Activated T-helper 1 cell treated with anti-CD3 and anti-CD28 coated beads, Interleukin-12 subunit alpha, Interleukin-12 subunit beta, Interleukin-2, Interleukin-4 antibody, amounts not matched to agents 30 ng/mL and 10 ng/mL and 1 ng/mL, durations not matched to agents 14 hours and 24 hours and 36 hours (primary cell): ENCODE results near the gene DDX10. TPM values are rescaled to one million over a fixed set of nuclear protein-coding genes. Genes with fewer than 3 reads are reported as not detected.

Source experiments
- DNase-seq: peaks from one replicate; pipeline ENCODE4 v3.0.0; 2021; ENCODE audit warnings: low spot score
- H3K27ac Mint-ChIP-seq: one replicate; pipeline ENCODE4 v1.8.0; 2021; ENCODE audit warnings: mild to moderate bottlenecking, mixed read lengths
- H3K27me3 Mint-ChIP-seq: one replicate; pipeline ENCODE4 v1.8.0; 2022; ENCODE audit warnings: mild to moderate bottlenecking, moderate library complexity, mixed read lengths; ENCODE audit not compliant: insufficient read depth
- H3K36me3 Mint-ChIP-seq: one replicate; pipeline ENCODE4 v1.8.0; 2021; ENCODE audit warnings: low read depth, mixed read lengths
- H3K4me1 Mint-ChIP-seq: one replicate; pipeline ENCODE4 v1.8.0; 2021; ENCODE audit warnings: low read depth, mixed read lengths
- H3K4me3 Mint-ChIP-seq: one replicate; pipeline ENCODE4 v1.8.0; 2021; ENCODE audit warnings: mild to moderate bottlenecking, moderate library complexity, mixed read lengths
- H3K9me3 Mint-ChIP-seq: one replicate; pipeline ENCODE4 v1.8.0; 2021; ENCODE audit warnings: mixed read lengths
- intact Hi-C: fragments of 100-400 bp; cut with micrococcal nuclease; formaldehyde crosslinking; loops from one replicate; pipeline ENCODE4 v1.15.1; 2024
- total RNA-seq: library from RNA; stranded (reverse); gene quantifications from 2 replicates; pipeline ENCODE4 v1.2.3, GENCODE V29; 2022

Gene DDX10
- total RNA-seq, 1 donor from 2014 or later, result 68.4 TPM

DNA sequence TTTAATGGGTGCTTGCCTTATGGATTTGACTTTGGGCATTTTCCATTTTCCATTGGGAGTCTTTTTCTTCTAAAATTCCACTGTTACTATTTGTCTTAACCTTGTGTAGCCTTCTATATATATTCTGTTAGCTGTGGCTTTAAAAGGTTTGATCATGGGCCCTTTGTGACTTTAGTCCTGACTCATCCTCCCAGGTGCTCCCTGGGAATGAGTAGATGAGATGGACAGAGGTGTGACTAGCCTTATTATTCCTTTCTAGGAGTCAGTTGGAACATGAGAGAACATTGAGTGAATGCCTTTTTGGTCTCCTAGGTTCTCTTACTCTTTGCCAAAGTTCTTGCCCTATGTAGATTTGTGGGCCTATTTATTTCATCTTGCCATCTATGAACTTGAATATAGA, 39.0 kb downstream of the DDX10 start:
- Mint-ChIP-seq H3K9me3 (peaks cover 7% of the 10 kb centered on the region), H3K36me3 (peaks cover 44% of the 10 kb centered on the region), H3K27ac (no peak overlapping the region), H3K4me3 (no peak overlapping the region), H3K27me3 (no peaks in the 10 kb centered on the region), H3K4me1 (peaks cover 9% of the 10 kb centered on the region)
- no peak for DNase-seq
- intact Hi-C loops, result no loop called here

DNA sequence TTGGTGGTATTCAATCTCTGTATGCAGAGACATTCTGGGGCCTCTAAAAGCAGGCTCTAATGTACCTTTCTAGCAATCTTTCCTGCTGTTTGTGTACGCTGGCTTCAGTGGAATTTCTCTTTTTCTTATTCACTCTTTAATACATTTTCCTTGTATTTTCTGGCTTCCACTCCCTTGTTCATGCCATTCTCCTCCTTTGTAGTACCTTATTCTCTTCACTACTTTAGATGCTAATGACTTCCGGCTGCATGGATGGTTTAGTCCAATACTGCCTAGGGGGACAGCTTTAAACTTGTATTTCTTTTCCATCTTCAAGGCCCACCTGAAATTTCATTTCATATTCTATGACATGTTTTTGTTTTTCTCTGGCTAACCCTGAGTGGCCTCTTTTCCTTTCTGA, 40.2 kb downstream of the DDX10 start:
- no peak for DNase-seq
- Mint-ChIP-seq H3K27ac (no peak overlapping the region), H3K36me3 (peaks cover 52% of the 10 kb centered on the region), H3K4me1 (peaks cover 21% of the 10 kb centered on the region), H3K4me3 (no peak overlapping the region), H3K9me3 (peaks cover 16% of the 10 kb centered on the region), H3K27me3 (no peaks in the 10 kb centered on the region)
- intact Hi-C loops, result no loop called here

DNA sequence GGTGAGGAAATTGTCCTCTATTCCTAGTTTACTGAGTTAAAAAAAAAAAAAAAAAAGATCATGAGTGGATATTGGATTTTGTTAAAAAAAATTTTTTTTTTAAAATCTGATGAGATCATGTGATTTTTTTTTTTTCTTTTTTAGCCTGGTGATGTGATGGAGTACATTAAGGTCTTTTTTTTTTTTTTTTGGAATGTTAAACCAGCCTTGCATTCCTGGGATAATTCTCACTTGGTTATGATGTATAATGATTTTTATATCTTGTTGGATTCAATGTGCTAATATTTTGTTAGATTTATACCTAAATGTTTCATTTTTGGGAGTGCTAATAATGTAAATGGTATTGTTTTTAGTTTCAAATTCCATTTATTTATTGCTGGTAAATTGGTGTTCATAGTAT, 43.3 kb downstream of the DDX10 start:
- Mint-ChIP-seq H3K36me3 (peaks cover 65% of the 10 kb centered on the region), H3K9me3 (peaks cover 32% of the 10 kb centered on the region), H3K4me1 (peaks cover 38% of the 10 kb centered on the region), H3K4me3 (no peak overlapping the region), H3K27ac (no peak overlapping the region), H3K27me3 (no peaks in the 10 kb centered on the region)
- DNase-seq, result no peak
- intact Hi-C loops, result no loop called here

DNA sequence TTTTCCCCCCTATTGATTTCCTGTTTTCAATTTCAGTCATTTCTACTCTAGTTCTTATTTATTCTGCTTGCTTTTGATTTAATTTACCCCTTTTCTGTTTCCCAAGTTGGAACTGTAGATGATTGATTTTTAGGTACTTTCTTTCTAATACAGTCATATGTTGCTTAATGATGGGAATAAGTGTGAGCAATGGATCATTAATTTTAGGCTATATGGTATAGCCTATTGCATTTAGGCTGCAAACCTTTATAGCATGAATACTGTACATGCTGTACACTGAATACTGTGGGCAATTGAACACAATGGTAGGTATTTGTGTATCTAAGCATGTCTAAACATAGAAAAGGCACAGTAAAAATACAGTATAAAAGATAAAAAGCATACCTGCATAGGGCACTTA, 44.9 kb downstream of the DDX10 start:
- peaks cover 60% of the 10 kb centered on the region for H3K36me3 Mint-ChIP-seq
- no peak for DNase-seq
- no peaks in the 10 kb centered on the region for H3K27me3 Mint-ChIP-seq
- intact Hi-C loops, result no loop called here
- no peak overlapping the region for H3K4me3 Mint-ChIP-seq
- peaks cover 50% of the 10 kb centered on the region for H3K4me1 Mint-ChIP-seq
- H3K27ac Mint-ChIP-seq, result no peak overlapping the region
- H3K9me3 Mint-ChIP-seq, result peaks cover 32% of the 10 kb centered on the region

GRCh38 chr11:108713076-108713790, 48.4 kb downstream of the DDX10 start:
- peaks cover 47% of the 10 kb centered on the region for H3K36me3 Mint-ChIP-seq
- DNase-seq, result no peak
- intact Hi-C loops, result loop anchor here (1.0 kb wide), 2 partner anchors 14 to 20 kb away; no protein-coding TSS in a partner anchor
- peaks cover 44% of the 10 kb centered on the region for H3K4me1 Mint-ChIP-seq
- peak overlapping the region; percentile 92 for H3K27ac Mint-ChIP-seq
- peaks cover 29% of the 10 kb centered on the region for H3K9me3 Mint-ChIP-seq
- H3K27me3 Mint-ChIP-seq, result no peaks in the 10 kb centered on the region
- peak overlapping the region; percentile 19 for H3K4me3 Mint-ChIP-seq

DNA sequence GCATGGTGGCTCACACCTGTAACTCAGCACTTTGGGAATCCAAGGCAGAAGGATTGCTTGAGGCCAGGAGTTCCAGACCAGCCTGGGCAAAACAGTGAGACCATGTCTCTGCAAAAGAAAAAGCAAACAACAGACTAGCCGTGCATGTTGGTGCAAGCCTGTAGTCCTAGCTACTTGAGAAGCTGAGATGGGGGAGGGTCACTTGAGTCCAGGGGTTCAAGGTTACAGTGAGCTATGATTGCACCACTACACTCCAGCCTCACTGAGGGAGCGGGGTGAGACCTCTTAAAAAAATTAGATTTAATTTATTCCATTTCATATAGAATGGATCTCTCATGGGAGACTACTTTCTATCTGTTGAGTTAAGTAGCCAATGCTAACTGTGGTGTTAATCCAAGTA, 50.4 kb downstream of the DDX10 start:
- Mint-ChIP-seq H3K4me3 (no peak overlapping the region), H3K27ac (no peak overlapping the region), H3K9me3 (peaks cover 17% of the 10 kb centered on the region), H3K36me3 (peaks cover 43% of the 10 kb centered on the region), H3K27me3 (no peaks in the 10 kb centered on the region), H3K4me1 (peaks cover 33% of the 10 kb centered on the region)
- intact Hi-C loops, result no loop called here
- DNase-seq, result no peak

- Mint-ChIP-seq H3K27ac (no peak overlapping the region), H3K9me3 (no peaks in the 10 kb centered on the region), H3K27me3 (no peaks in the 10 kb centered on the region), H3K36me3 (peaks cover 39% of the 10 kb centered on the region), H3K4me1 (peaks cover 20% of the 10 kb centered on the region), H3K4me3 (no peak overlapping the region)
- DNase-seq, result no peak
- intact Hi-C loops, result no loop called here
Observed at GRCh38 chr11:108718466-108718865, 53.6 kb downstream of the DDX10 start.

DNA sequence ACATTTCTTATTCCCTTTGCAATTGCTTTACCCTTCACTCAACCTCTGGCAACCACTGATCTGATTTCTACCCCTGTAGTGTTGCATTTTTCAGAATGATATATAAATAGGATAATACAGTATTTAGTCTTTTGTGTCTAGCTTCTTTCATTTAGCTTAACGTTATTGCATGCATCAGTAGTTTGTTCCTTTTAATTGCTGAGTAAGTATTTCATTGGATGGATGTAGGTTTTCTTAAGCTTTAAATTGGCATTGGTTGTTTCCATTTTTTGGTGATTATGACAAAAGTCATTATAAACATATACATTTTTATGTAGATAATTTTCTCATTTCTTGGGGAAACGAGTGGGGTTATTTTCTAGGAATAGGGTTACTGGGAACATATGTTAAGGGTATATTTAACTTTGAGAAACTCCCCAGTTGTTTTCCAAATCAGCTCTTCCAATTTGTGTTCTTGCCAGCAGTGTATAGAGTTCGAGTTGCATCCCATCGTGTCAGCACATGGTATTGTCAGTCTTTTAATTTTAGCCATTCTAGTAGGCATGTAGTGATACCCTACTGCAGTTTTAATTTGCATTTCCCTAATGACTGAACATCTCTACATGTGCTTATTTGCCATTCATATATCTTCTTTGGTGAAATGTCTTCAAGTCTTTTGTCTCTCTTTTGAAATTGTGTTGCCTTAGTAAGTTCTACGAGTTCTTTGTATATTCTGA, 60.3 kb downstream of the DDX10 start:
- Mint-ChIP-seq H3K4me1 (peaks cover 38% of the 10 kb centered on the region), H3K27me3 (no peaks in the 10 kb centered on the region), H3K9me3 (peaks cover 4% of the 10 kb centered on the region), H3K36me3 (peaks cover 36% of the 10 kb centered on the region), H3K27ac (no peak overlapping the region), H3K4me3 (no peak overlapping the region)
- intact Hi-C loops, result loop anchor here (5.0 kb wide), 1 partner anchor 228 kb away; the partner anchor contains the start of gene POGLUT3
- no peak for DNase-seq

- H3K4me3 Mint-ChIP-seq, result peak overlapping the region; percentile 5
- intact Hi-C loops, result loop anchor here (2.0 to 5.0 kb wide), 2 partner anchors 61 to 229 kb away; partner anchors contain the start of genes DDX10 and POGLUT3
Observed at GRCh38 chr11:108726077-108726800, 61.4 kb downstream of the DDX10 start.

GRCh38 chr11:108727665-108728064, 62.8 kb downstream of the DDX10 start:
- intact Hi-C loops, result loop anchor here (1.0 to 5.0 kb wide), 3 partner anchors 14 to 230 kb away; partner anchors contain the start of genes DDX10 and POGLUT3
- no peak for DNase-seq
- H3K36me3 Mint-ChIP-seq, result peaks cover 31% of the 10 kb centered on the region
- H3K4me1 Mint-ChIP-seq, result peaks cover 47% of the 10 kb centered on the region
- peak overlapping the region; percentile 19 for H3K27ac Mint-ChIP-seq
- no peaks in the 10 kb centered on the region for H3K27me3 Mint-ChIP-seq
- peak overlapping the region; percentile 5 for H3K4me3 Mint-ChIP-seq
- H3K9me3 Mint-ChIP-seq, result peaks cover 4% of the 10 kb centered on the region

More at GRCh38 chr11:108726077-108726800, 61.4 kb downstream of the DDX10 start:
- no peaks in the 10 kb centered on the region for H3K27me3 Mint-ChIP-seq
- no peak overlapping the region for H3K27ac Mint-ChIP-seq
- peaks cover 32% of the 10 kb centered on the region for H3K36me3 Mint-ChIP-seq
- peaks cover 4% of the 10 kb centered on the region for H3K9me3 Mint-ChIP-seq
- no peak for DNase-seq
- H3K4me1 Mint-ChIP-seq, result peaks cover 42% of the 10 kb centered on the region

- Mint-ChIP-seq H3K27me3 (no peaks in the 10 kb centered on the region), H3K36me3 (peaks cover 24% of the 10 kb centered on the region), H3K4me1 (peaks cover 56% of the 10 kb centered on the region), H3K9me3 (peaks cover 4% of the 10 kb centered on the region), H3K27ac (no peak overlapping the region), H3K4me3 (no peak overlapping the region)
- DNase-seq, result no peak
- intact Hi-C loops, result loop anchor here (5.0 kb wide), 1 partner anchor 232 kb away; the partner anchor contains the start of gene POGLUT3
Observed at GRCh38 chr11:108729227-108729871, 64.5 kb downstream of the DDX10 start.

GRCh38 chr11:108732395-108732794, 67.5 kb downstream of the DDX10 start:
- intact Hi-C loops, result loop anchor here (2.0 to 10.0 kb wide), 5 partner anchors 110 to 1362 kb away; partner anchors contain the start of genes C11orf65 and ZC3H12C

More at GRCh38 chr11:108732395-108732794, 67.5 kb downstream of the DDX10 start:
- Mint-ChIP-seq H3K9me3 (no peaks in the 10 kb centered on the region), H3K4me3 (peak overlapping the region; percentile 12), H3K36me3 (peaks cover 14% of the 10 kb centered on the region), H3K27ac (peak overlapping the region; percentile 36), H3K27me3 (no peaks in the 10 kb centered on the region), H3K4me1 (peaks cover 52% of the 10 kb centered on the region)
- DNase-seq, result no peak
